ENCODE measurements around the gene DDX4. TPM values are rescaled to one million over a fixed set of nuclear protein-coding genes. Genes with fewer than 3 reads are reported as not detected.

DDX4 gene
- polyA plus RNA-seq, 3 donors, result not detected

DNA sequence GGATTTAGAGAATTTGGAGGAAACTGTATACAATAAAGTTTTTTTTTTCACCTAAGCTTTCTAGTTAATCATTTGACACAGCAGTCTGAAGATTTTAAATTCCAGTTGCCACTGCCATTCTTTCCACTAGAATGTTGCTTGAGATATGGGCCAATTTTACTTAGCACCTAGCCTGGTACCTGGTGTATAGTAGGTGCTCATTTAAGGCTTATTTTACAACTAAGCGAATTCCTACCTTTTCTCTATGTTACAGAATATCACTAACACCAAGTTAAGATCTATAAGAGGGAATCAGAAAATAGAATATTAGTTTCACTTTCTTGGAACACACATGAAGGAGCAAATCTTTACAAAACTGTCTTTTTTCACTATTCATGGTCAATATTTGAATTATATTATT lies 3.2 kb upstream of the DDX4 start:
- no peaks in the 10 kb centered on the region for H3K36me3 Mint-ChIP-seq
- no CpG with 5 or more reads among the region's 1 CpG for whole genome bisulfite sequencing (ENCODE audit: insufficient coverage)
- no peaks in the 10 kb centered on the region for H3K36me3 ChIP-seq (replicated peaks in 1 of 2; ENCODE audit: control insufficient read depth in 1 of 2, insufficient read depth in 2 of 2, low read length in 2 of 2)
- intact Hi-C loops (cut with micrococcal nuclease), result no loop called here
- no peaks in the 10 kb centered on the region for H3K4me1 ChIP-seq (ENCODE audit: control insufficient read depth in 1 of 2, insufficient read depth in 2 of 2, low read length in 2 of 2)
- no peak for TF ChIP-seq CTCF (IDR thresholded peaks at IDR 0.05)
- no peaks in the 10 kb centered on the region for H3K4me1 Mint-ChIP-seq
- peaks cover 9 to 22% (median 15%) of the 10 kb centered on the region in 7 donors for H3K9me3 Mint-ChIP-seq
- H3K27me3 ChIP-seq (ENCODE audit: control insufficient read depth in 2 of 2, insufficient read depth in 2 of 2, low read length in 2 of 2), result no peaks in the 10 kb centered on the region
- H2AFZ ChIP-seq (ENCODE audit: insufficient read depth, low read depth, low read length, poor library complexity, severe bottlenecking), result no peak overlapping the region
- no peak overlapping the region for H3K27ac ChIP-seq (ENCODE audit: low read depth in 1 of 2, low read length in 2 of 2)
- H3K27me3 Mint-ChIP-seq (ENCODE audit: low read depth in 3 of 3), result peaks cover 1 to 5% (median 4%) of the 10 kb centered on the region in 3 donors
- H3K79me2 ChIP-seq (ENCODE audit: insufficient read depth, low read length), result no peaks in the 10 kb centered on the region
- H3K4me3 ChIP-seq (replicated peaks in 1 of 3; ENCODE audit: low read depth in 2 of 3, low read length in 3 of 3), result no peak overlapping the region
- no peak overlapping the region for H3K4me3 Mint-ChIP-seq
- H3K9me3 ChIP-seq (replicated peaks in 1 of 2; ENCODE audit: control insufficient read depth in 1 of 2, insufficient read depth in 1 of 2, low read length in 2 of 2), result peaks cover 0 to 14% of the 10 kb centered on the region in 2 donors
- H4K20me1 ChIP-seq (ENCODE audit: insufficient read depth, low read length), result no peaks in the 10 kb centered on the region
- DNase-seq, result no peak
- no peak overlapping the region for H3K27ac Mint-ChIP-seq
- H3K9ac ChIP-seq (ENCODE audit: insufficient read depth, low read length, poor library complexity, severe bottlenecking), result no peak overlapping the region
- H3K4me2 ChIP-seq (replicated peaks; ENCODE audit: extremely low read depth, low read length, poor library complexity, severe bottlenecking), result no peak overlapping the region

DNA sequence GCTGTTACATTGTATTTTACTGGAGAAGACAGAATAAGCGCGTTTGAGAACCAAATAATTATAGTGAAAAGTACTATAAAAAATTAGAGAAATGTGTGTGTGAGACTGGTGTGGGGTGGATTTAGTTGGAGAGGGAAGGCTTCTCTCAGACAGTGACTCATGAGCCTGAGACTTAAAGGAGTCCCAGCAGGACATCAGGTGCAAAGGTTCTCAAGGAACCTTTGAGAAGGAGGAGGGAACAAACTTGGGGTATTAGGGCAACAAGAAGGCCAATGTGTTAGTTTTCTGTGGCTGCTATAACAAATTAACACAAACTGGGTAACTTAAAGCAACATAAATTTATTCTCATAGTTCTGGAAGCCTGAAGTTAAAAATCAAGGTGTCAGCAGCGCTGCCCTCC lies 4.9 kb downstream of the DDX4 start:
- no peak for TF ChIP-seq CTCF (IDR thresholded peaks at IDR 0.05)
- H3K27me3 Mint-ChIP-seq (ENCODE audit: low read depth in 3 of 3), result peaks cover 0 to 5% (median 3%) of the 10 kb centered on the region in 3 donors

More for the DNA sequence above, 4.9 kb downstream of the DDX4 start:
- Histone ChIP-seq H3K27me3 (ENCODE audit: control insufficient read depth in 2 of 2, insufficient read depth in 2 of 2, low read length in 2 of 2) (no peaks in the 10 kb centered on the region), H3K27ac (ENCODE audit: low read depth in 1 of 2, low read length in 2 of 2) (no peak overlapping the region), H2AFZ (ENCODE audit: insufficient read depth, low read depth, low read length, poor library complexity, severe bottlenecking) (no peak overlapping the region), H3K4me3 (replicated peaks in 1 of 3; ENCODE audit: low read depth in 2 of 3, low read length in 3 of 3) (no peak overlapping the region), H3K9me3 (replicated peaks in 1 of 2; ENCODE audit: control insufficient read depth in 1 of 2, insufficient read depth in 1 of 2, low read length in 2 of 2) (peaks cover 0 to 4% of the 10 kb centered on the region in 2 donors), H3K36me3 (replicated peaks in 1 of 2; ENCODE audit: control insufficient read depth in 1 of 2, insufficient read depth in 2 of 2, low read length in 2 of 2) (no peaks in the 10 kb centered on the region), H4K20me1 (ENCODE audit: insufficient read depth, low read length) (no peaks in the 10 kb centered on the region), H3K79me2 (ENCODE audit: insufficient read depth, low read length) (no peaks in the 10 kb centered on the region), H3K4me1 (ENCODE audit: control insufficient read depth in 1 of 2, insufficient read depth in 2 of 2, low read length in 2 of 2) (no peaks in the 10 kb centered on the region), H3K9ac (ENCODE audit: insufficient read depth, low read length, poor library complexity, severe bottlenecking) (no peak overlapping the region), H3K4me2 (replicated peaks; ENCODE audit: extremely low read depth, low read length, poor library complexity, severe bottlenecking) (no peak overlapping the region)
- Mint-ChIP-seq H3K36me3 (no peaks in the 10 kb centered on the region), H3K9me3 (peaks cover 0 to 7% (median 3%) of the 10 kb centered on the region in 7 donors), H3K4me1 (no peaks in the 10 kb centered on the region), H3K27ac (no peak overlapping the region), H3K4me3 (no peak overlapping the region)
- intact Hi-C loops (cut with micrococcal nuclease), result no loop called here
- 100% methylated on average over 2 of the region's 3 CpGs for WGBS (ENCODE audit: insufficient coverage)
- no peak for DNase-seq
